Measurements from ENCODE around the gene GSK3A. TPM values are rescaled to one million over a fixed set of nuclear protein-coding genes. Genes with fewer than 3 reads are reported as not detected.

The GSK3A gene
- total RNA-seq (2014; rRNA removed; shearing (Covaris generic)): 25.7 and 34.0 TPM in 2 replicates

GRCh38 chr19:42242512-42243409, at the start of gene GSK3A:
TSS of gene GSK3A (minus strand) at chr19:42242602. CDS start at chr19:42242465, 137 bp downstream.
- DNase-seq (ENCODE audit: low spot score): peak; percentile 98

- no peak for DNase-seq (ENCODE audit: low spot score)
Measured at GRCh38 chr19:42291435-42291810, 49.0 kb upstream of the GSK3A start.

- DNase-seq (ENCODE audit: low spot score): peak; percentile 30
Measured at GRCh38 chr19:42290523-42291434, 48.4 kb upstream of the GSK3A start.

GRCh38 chr19:42290136-42290522, 47.7 kb upstream of the GSK3A start:
- no peak for DNase-seq (ENCODE audit: low spot score)

GRCh38 chr19:42289556-42290041, 47.2 kb upstream of the GSK3A start:
- no peak for DNase-seq (ENCODE audit: low spot score)

- DNase-seq (ENCODE audit: low spot score): no peak
Measured at GRCh38 chr19:42288881-42289555, 46.6 kb upstream of the GSK3A start.

GRCh38 chr19:42288387-42288786, 46.0 kb upstream of the GSK3A start:
- DNase-seq (ENCODE audit: low spot score): no peak

GRCh38 chr19:42287827-42288107, 45.4 kb upstream of the GSK3A start:
- no peak for DNase-seq (ENCODE audit: low spot score)

- no peak for DNase-seq (ENCODE audit: low spot score)
Measured at GRCh38 chr19:42287017-42287826, 44.8 kb upstream of the GSK3A start.

- no peak for DNase-seq (ENCODE audit: low spot score)
Measured at GRCh38 chr19:42286349-42287016, 44.1 kb upstream of the GSK3A start.

- DNase-seq (ENCODE audit: low spot score): no peak
Measured at GRCh38 chr19:42285988-42286348, 43.6 kb upstream of the GSK3A start.

GRCh38 chr19:42285541-42285941, 43.1 kb upstream of the GSK3A start:
- no peak for DNase-seq (ENCODE audit: low spot score)

- no peak for DNase-seq (ENCODE audit: low spot score)
Measured at GRCh38 chr19:42284591-42285341, 42.4 kb upstream of the GSK3A start.

- peak; percentile 54 for DNase-seq (ENCODE audit: low spot score)
Measured at GRCh38 chr19:42284066-42284501, 41.7 kb upstream of the GSK3A start.

- DNase-seq (ENCODE audit: low spot score): peak; percentile 77
Measured at GRCh38 chr19:42283188-42284065, 41.0 kb upstream of the GSK3A start.

- no peak for DNase-seq (ENCODE audit: low spot score)
Measured at GRCh38 chr19:42282819-42283187, 40.4 kb upstream of the GSK3A start.

GRCh38 chr19:42281827-42282762, 39.7 kb upstream of the GSK3A start:
- DNase-seq (ENCODE audit: low spot score): peak; percentile 74

All from A172 (cell line).